ENCODE data around the gene UTP15. TPM values are rescaled to one million over a fixed set of nuclear protein-coding genes. Genes with fewer than 3 reads are reported as not detected.
A peak's percentile ranks its signal among the peaks of the same experiment; 100 is the strongest.

UTP15 gene
- total and polyA plus RNA-seq, 4 donors, result 4.4 to 22.1 (median 12.3) TPM

DNA sequence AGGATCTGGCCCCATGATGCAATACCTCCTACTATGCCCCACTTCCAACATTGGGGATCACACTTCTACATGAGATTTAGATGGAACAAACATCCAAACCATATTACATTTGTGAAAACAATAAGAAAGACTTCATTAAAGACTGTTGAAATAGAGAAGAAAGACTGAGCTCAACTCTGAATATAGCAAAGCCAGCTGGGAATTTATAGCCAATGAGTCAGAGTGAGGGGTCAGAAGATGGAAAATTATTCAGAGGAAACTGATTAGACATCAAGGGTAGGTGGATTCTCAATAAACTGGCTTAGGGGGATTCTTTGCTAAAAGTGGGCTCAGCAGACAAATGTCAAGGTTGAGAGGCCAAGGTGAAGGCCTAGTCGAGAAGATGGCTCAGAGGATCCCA, 41.7 kb upstream of the UTP15 start:
- no peak overlapping the region for H3K9ac ChIP-seq (ENCODE audit: insufficient read depth in 1 of 2, low read length in 2 of 2)
- ATAC-seq (ENCODE audit: insufficient read depth, low FRiP score) (no peak), DNase-seq (no peak)
- H3K9me3 ChIP-seq (ENCODE audit: control insufficient read depth in 4 of 4, insufficient read depth in 3 of 4, low read length in 3 of 4), result no peaks in the 10 kb centered on the region
- no peak overlapping the region for H3K27ac ChIP-seq (ENCODE audit: low read depth in 1 of 2, low read length in 1 of 2)
- WGBS, 2 donors, result 82 to 93% methylated on average over 1 of the region's 1 CpG
- no peaks in the 10 kb centered on the region for H3K27me3 ChIP-seq (ENCODE audit: control insufficient read depth in 3 of 3, insufficient read depth in 3 of 3, low read length in 2 of 3)
- TF ChIP-seq, protein P1, sequence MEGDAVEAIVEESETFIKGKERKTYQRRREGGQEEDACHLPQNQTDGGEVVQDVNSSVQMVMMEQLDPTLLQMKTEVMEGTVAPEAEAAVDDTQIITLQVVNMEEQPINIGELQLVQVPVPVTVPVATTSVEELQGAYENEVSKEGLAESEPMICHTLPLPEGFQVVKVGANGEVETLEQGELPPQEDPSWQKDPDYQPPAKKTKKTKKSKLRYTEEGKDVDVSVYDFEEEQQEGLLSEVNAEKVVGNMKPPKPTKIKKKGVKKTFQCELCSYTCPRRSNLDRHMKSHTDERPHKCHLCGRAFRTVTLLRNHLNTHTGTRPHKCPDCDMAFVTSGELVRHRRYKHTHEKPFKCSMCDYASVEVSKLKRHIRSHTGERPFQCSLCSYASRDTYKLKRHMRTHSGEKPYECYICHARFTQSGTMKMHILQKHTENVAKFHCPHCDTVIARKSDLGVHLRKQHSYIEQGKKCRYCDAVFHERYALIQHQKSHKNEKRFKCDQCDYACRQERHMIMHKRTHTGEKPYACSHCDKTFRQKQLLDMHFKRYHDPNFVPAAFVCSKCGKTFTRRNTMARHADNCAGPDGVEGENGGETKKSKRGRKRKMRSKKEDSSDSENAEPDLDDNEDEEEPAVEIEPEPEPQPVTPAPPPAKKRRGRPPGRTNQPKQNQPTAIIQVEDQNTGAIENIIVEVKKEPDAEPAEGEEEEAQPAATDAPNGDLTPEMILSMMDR (IDR thresholded peaks at IDR 0.05; ENCODE audit: control extremely low read depth, extremely low read depth), result no peak
- no peaks in the 10 kb centered on the region for H3K36me3 ChIP-seq (ENCODE audit: control insufficient read depth in 4 of 4, insufficient read depth in 4 of 4, low read length in 4 of 4)
- H3K4me3 ChIP-seq, result no peak overlapping the region
- peaks cover 0 to 33% (median 4%) of the 10 kb centered on the region in 5 donors for H3K4me1 ChIP-seq (ENCODE audit: control insufficient read depth in 5 of 5, insufficient read depth in 5 of 5, low read length in 5 of 5)

DNA sequence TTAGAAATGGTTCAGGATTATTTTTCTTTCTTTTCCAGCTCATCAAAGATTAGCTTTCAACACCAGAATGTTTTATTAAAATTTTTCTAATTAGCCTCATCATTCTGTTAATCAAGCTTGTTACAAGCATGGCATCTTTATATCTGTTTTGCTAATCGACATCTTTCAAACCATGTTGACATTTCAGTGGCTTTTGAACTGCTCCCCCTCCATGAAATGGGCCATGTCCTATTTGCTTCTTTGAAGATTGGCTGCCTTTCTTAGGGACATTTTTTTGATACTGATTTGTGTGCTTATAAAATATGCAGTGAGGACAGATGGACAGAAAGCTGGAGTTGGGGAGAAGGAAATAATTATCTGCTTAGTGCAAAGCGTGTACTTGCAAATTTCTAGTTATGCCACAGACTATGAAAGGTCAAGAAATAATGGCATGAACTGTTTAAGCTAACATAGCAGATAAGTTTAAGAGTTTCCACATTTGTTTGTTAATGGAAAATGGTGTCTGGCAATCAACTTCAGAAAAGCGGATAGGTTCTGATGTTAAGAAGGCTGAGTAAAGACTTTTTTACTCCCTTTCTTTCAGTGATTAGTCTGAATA, 39.8 kb upstream of the UTP15 start:
- H3K27ac ChIP-seq (ENCODE audit: low read depth in 1 of 2, low read length in 1 of 2), result no peak overlapping the region
- no peak overlapping the region for H3K9ac ChIP-seq (ENCODE audit: insufficient read depth in 1 of 2, low read length in 2 of 2)
- WGBS, 2 donors, result 75 to 84% methylated on average over 3 of the region's 3 CpGs
- H3K4me1 ChIP-seq (ENCODE audit: control insufficient read depth in 5 of 5, insufficient read depth in 5 of 5, low read length in 5 of 5), result peaks cover 0 to 34% (median 4%) of the 10 kb centered on the region in 5 donors
- ATAC-seq (ENCODE audit: insufficient read depth, low FRiP score) (no peak), DNase-seq (peak in 2 of 3 donors; percentile 86 to 92)
- TF ChIP-seq, protein P1 (IDR thresholded peaks at IDR 0.05; ENCODE audit: control extremely low read depth, extremely low read depth), result no peak
- no peaks in the 10 kb centered on the region for H3K27me3 ChIP-seq (ENCODE audit: control insufficient read depth in 3 of 3, insufficient read depth in 3 of 3, low read length in 2 of 3)
- no peaks in the 10 kb centered on the region for H3K36me3 ChIP-seq (ENCODE audit: control insufficient read depth in 4 of 4, insufficient read depth in 4 of 4, low read length in 4 of 4)
- H3K4me3 ChIP-seq, result no peak overlapping the region
- H3K9me3 ChIP-seq (ENCODE audit: control insufficient read depth in 4 of 4, insufficient read depth in 3 of 4, low read length in 3 of 4), result no peaks in the 10 kb centered on the region

DNA sequence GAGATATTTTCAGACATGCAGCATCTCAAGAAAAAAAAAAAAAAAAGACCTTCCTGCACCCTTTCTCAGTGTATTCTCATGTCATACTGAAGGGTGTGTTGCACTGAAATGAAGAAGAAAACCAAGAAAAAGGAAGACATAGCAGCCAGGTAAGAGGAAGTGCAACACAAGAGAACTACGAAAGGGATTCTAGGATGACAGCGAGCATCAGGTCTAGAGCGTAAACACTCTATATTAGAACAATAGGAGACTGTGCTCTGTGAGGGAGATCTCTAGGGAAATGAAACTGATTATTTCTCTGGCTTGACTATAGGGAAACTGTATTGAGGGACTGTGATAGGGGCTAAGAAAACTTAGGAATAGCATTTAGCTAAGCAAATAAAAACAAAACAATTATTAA, 37.3 kb upstream of the UTP15 start:
- no peak for DNase-seq
- 56 to 69% methylated on average over 3 of the region's 3 CpGs for WGBS, 2 donors
- no peak for ATAC-seq (ENCODE audit: insufficient read depth, low FRiP score)
- Histone ChIP-seq H3K4me3 (no peak overlapping the region), H3K9me3 (ENCODE audit: control insufficient read depth in 4 of 4, insufficient read depth in 3 of 4, low read length in 3 of 4) (no peaks in the 10 kb centered on the region), H3K27ac (ENCODE audit: low read depth in 1 of 2, low read length in 1 of 2) (no peak overlapping the region), H3K9ac (ENCODE audit: insufficient read depth in 1 of 2, low read length in 2 of 2) (no peak overlapping the region), H3K27me3 (ENCODE audit: control insufficient read depth in 3 of 3, insufficient read depth in 3 of 3, low read length in 2 of 3) (no peaks in the 10 kb centered on the region), H3K4me1 (ENCODE audit: control insufficient read depth in 5 of 5, insufficient read depth in 5 of 5, low read length in 5 of 5) (peaks cover 0 to 34% (median 4%) of the 10 kb centered on the region in 5 donors), H3K36me3 (ENCODE audit: control insufficient read depth in 4 of 4, insufficient read depth in 4 of 4, low read length in 4 of 4) (no peaks in the 10 kb centered on the region)
- TF ChIP-seq, protein P1 (IDR thresholded peaks at IDR 0.05; ENCODE audit: control extremely low read depth, extremely low read depth), result no peak

DNA sequence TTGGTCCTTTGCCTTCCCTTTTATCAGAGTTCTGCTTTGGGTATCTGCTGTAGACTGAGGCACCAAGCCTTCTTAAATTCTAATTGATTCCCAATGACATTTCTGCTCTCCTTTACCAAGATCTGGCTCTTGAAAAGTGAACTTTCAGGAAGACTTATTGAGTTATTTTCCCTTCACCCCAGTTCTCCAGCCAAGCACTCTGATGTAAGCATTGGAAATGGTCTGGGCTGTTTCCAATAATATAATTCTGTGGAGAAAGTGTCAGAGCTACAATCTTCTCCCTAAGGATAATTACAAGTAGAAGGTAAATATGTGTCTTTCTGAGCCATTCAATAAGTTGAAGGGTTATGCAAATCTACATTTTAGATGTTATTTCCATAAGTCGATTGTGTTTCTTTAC, 36.5 kb upstream of the UTP15 start:
- TF ChIP-seq, protein P1 (IDR thresholded peaks at IDR 0.05; ENCODE audit: control extremely low read depth, extremely low read depth), result no peak
- Histone ChIP-seq H3K27ac (ENCODE audit: low read depth in 1 of 2, low read length in 1 of 2) (no peak overlapping the region), H3K4me3 (no peak overlapping the region), H3K27me3 (ENCODE audit: control insufficient read depth in 3 of 3, insufficient read depth in 3 of 3, low read length in 2 of 3) (no peaks in the 10 kb centered on the region), H3K4me1 (ENCODE audit: control insufficient read depth in 5 of 5, insufficient read depth in 5 of 5, low read length in 5 of 5) (peaks cover 0 to 34% (median 4%) of the 10 kb centered on the region in 5 donors), H3K36me3 (ENCODE audit: control insufficient read depth in 4 of 4, insufficient read depth in 4 of 4, low read length in 4 of 4) (no peaks in the 10 kb centered on the region), H3K9ac (ENCODE audit: insufficient read depth in 1 of 2, low read length in 2 of 2) (no peak overlapping the region), H3K9me3 (ENCODE audit: control insufficient read depth in 4 of 4, insufficient read depth in 3 of 4, low read length in 3 of 4) (no peaks in the 10 kb centered on the region)
- WGBS, 2 donors, result 84 to 100% methylated on average over 1 of the region's 1 CpG
- DNase-seq, result peak in 1 of 3 donors; percentile 10
- no peak for ATAC-seq (ENCODE audit: insufficient read depth, low FRiP score)

All from lung (tissue), 12 donors.